ENCODE data around the gene SLC34A1.
A peak's percentile ranks its signal among the peaks of the same experiment; 100 is the strongest.

SLC34A1 gene

DNA sequence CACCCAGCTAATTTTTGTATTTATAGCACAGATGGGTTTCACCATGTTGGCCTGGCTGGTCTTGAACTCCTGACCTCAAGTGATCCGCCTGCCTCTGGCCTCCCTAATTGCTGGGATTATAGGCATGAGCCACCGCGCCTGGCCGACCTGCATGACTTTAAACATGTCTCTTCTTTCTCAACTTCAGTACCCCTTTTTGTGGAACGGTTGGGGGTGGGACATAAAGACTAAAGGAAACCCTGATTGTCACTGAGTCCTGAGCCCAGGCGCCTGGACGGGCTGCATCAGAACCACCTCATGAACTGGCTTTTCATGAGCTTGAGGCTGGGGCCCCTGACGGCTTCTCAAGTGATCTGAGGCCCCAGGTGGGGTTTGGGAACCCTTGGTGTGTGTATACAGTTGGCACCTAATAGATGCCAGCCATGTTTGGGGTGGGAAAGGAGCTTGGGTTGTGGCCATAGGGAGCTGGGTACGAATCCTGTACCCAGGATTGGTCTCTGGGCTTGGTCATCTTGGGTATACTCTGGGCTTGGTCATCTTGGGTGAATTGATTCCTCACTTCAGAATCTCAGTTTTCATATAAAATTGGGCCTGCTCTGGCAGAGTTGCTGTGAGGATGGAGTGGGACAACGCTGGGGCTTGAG, 44.5 kb downstream of the SLC34A1 start:
- TF ChIP-seq POLR2A (IDR thresholded peaks at IDR 0.05; ENCODE audit: low read depth, low read length), result no peak
- no peak for DNase-seq (ENCODE audit: insufficient read length, low spot score)
- no peak for FAIRE-seq

DNA sequence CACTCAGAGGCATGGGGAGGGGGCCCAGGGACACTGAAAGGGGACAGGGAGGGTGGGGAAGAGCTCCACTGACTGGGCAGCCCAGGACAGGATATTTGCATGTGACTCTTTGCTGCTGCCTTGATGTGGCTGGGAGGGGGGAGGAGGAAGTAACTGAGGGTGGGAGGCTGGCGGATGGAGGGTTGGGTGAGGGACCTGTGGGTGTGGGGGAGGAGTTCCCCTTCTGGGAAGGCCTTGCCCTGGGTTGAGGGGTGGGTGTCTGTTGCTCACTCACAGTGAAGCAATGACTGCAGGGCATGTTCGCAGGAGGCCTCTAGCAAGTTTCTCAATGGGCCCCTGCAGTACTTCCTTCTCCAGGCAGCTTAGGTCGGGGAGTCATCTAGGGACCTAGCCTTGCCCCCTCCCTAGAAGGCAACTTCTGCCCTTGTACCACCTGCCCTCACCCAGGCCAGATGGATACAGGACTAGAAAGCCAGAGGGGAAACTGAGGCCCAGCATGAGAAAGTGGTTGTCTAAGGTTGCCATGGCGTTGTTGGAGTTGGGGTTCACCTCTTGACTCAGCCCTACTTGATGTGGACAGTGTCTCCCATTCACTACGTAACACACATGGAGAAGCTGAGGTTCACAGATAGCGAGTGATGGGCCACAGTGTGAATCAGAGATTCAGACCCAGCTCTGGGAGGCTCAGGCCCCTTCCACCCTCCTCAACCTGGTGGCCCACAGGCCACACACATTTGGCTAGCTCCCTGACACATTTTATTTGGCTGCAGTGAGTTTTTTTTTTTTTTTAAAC, 45.2 kb downstream of the SLC34A1 start:
- no peak for TF ChIP-seq POLR2A (IDR thresholded peaks at IDR 0.05; ENCODE audit: low read depth, low read length)
- DNase-seq (ENCODE audit: insufficient read length, low spot score), result no peak
- no peak for FAIRE-seq

DNA sequence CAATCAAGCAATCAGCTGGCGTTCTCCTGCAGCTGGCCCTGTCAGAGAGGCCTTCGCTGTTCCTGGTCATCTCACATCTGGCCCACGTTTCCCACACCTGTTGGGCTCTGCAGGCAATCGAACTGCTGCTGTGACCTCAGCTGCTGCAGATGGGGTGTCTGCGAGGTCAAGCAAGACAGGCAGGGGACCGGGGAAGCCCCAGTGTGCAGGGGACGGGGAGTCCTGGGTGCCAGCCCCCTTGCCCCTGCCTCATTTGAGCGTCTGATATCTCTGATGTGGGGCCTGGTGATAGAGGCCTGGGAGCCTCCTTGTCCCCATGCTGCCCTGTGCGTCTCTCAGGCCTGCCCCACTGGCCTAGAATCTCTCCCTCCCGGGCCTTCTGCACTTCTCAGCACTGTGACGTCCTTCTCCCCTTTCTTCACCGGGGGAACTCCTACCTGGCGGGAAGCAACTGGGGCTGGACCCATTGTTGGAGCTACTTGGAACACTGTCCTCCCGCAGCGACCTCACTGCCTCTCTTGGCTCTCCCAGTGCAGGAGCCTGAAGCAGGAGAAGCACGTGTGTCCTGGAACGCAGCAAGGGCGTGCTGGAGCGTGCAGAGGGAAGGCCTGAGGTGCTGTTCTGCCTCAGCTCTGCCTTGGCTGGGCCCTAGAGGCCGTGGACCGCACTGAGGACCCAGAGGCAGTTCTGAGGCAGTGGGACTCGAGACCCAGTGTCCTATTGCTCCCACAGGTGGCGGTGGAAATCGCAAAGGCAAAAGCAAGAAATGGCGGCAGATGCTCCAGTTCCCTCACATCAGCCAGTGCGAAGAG, 46.1 kb downstream of the SLC34A1 start:
- FAIRE-seq (no peak), DNase-seq (ENCODE audit: insufficient read length, low spot score) (no peak)
- TF ChIP-seq POLR2A (IDR thresholded peaks at IDR 0.05; ENCODE audit: low read depth, low read length), result no peak

DNA sequence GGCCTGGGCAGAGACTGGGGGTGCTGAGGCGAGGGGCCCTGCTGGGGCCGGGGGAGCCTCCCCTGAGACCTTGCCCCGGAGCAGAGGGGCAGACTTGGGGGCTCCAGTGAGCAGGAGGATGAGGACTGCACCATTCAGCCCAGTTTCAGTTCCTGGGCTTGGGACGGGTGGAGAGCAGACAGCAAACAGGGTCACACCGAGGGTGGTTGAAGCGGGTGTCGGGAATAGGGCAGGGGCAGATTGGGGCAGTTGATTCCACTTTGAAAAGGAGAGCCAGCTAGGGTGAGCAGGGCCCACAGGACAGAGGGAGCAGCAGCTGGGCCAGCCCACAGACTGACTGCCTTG, 46.7 kb downstream of the SLC34A1 start:
- TF ChIP-seq POLR2A (IDR thresholded peaks at IDR 0.05; ENCODE audit: low read depth, low read length), result no peak
- no peak for DNase-seq (ENCODE audit: insufficient read length, low spot score)
- no peak for FAIRE-seq

DNA sequence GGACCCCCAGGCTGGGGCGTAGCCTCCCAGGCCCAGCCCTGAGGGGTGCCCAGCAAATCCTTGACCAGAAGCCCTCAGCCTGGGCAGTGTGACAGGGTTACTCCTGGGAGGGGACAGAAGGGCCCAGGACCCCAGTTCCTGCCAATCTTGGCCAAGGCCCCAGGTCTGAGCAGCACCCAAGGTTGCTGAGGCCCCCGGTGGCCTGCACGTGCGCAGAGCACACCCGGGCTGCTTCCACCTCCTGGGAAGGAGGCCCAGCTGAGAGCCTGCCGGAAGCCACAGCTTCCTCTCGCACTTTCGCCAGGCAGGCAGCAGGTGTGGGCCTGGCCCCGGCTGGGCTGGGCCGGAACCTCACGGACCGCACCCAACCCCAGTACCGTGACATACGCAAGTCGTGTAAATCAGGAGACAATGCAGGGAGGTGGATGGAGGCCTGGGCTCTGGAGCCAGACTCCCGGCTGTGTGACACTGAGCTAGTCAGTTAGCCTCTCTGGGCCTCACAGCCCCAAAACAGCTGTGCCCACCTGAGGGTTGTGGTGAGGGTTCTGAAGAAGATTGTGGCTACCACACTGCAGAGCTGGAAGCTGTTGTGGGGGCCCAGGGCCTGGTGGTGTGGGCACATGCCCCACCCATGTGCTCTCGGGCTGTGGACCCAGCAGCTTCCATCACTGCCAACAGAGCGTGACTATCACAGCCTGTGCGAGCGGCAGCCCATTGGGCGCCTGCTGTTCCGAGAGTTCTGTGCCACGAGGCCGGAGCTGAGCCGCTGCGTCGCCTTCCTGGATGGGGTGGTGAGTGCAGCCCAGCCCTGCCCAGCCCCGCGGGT, 47.3 kb downstream of the SLC34A1 start:
- DNase-seq (ENCODE audit: insufficient read length, low spot score), result no peak
- no peak for TF ChIP-seq POLR2A (IDR thresholded peaks at IDR 0.05; ENCODE audit: low read depth, low read length)
- no peak for FAIRE-seq

DNA sequence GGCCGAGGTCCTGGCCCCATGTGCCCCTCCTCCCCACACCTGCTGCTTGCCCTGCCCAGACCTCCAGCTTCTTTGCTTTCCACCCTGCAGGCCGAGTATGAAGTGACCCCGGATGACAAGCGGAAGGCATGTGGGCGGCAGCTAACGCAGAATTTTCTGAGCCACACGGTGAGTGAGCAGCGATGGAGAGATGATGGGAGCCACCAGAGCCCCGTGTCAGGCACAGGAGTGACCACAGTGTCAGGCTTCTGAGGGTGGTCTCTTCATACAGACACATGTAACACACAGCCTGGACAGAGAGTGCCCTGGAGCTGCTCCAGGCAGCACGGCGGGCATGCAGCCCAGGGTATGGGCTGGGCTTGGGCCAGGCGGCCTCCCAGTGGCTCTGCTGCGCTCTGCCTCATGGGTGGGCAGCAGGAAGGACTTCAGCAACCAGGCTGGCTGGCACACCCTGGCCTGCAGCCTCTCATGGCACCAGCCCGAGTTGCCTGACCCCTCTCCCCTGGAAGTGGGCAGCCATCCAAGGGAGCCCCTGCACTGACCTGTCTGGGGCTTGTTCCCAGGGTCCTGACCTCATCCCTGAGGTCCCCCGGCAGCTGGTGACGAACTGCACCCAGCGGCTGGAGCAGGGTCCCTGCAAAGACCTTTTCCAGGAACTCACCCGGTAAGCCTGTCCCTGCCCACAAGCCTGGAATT, 48.1 kb downstream of the SLC34A1 start:
- TF ChIP-seq POLR2A (IDR thresholded peaks at IDR 0.05; ENCODE audit: low read depth, low read length), result no peak
- FAIRE-seq (no peak), DNase-seq (ENCODE audit: insufficient read length, low spot score) (no peak)

DNA sequence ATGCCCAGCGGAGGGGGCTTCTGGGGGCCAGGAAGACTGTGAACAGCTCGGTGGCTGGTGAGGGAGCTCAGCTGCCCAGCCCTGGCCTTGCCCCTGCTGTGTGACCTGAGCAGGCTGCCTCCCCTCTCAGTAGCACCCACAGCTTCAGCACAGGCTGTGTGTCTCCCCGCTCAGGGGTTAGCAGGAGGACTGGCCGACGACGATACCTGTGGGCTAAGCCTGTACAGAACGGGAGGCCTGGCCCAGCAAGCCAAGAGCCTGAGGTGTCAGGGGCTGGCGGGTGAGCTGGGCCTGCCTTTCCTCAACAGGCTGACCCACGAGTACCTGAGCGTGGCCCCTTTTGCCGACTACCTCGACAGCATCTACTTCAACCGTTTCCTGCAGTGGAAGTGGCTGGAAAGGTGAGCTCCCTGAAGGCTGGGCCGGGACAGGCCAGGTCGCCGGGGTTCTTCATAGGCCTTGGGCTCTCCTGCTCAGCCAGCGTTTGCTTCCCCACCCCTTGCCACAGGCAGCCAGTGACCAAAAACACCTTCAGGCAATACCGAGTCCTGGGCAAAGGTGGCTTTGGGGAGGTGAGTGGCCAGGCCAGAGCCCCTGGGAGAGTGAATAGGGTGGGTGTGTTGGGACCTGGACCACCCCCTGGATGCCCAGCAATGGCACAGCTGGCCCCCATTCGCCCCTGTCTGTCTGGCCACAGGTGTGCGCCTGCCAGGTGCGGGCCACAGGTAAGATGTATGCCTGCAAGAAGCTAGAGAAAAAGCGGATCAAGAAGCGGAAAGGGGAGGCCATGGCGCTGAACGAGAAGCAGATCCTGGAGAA, 48.8 kb downstream of the SLC34A1 start:
- no peak for TF ChIP-seq POLR2A (IDR thresholded peaks at IDR 0.05; ENCODE audit: low read depth, low read length)
- DNase-seq (ENCODE audit: insufficient read length, low spot score), result no peak
- no peak for FAIRE-seq

DNA sequence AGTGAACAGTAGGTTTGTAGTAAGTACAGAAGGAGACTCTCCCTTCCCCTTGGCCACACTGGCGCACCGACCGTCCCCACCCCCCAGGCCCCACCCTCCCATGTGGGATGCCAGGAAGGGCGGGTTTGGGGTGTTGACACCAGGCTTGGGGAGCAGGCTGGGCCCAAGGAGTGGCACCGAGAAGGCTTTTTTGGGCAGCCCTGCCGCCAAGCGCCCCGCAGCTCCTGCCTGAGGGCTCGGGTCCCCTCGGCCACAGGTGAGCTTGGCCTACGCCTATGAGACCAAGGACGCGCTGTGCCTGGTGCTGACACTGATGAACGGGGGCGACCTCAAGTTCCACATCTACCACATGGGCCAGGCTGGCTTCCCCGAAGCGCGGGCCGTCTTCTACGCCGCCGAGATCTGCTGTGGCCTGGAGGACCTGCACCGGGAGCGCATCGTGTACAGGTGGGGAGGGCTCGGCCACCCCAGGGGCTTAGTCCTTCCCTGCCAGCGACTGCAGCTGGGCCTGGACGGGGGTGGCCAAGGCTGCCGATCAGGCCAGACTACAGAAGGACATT, 49.5 kb downstream of the SLC34A1 start:
- TF ChIP-seq POLR2A (IDR thresholded peaks at IDR 0.05; ENCODE audit: low read depth, low read length), result no peak
- no peak for DNase-seq (ENCODE audit: insufficient read length, low spot score)
- FAIRE-seq, result no peak

DNA sequence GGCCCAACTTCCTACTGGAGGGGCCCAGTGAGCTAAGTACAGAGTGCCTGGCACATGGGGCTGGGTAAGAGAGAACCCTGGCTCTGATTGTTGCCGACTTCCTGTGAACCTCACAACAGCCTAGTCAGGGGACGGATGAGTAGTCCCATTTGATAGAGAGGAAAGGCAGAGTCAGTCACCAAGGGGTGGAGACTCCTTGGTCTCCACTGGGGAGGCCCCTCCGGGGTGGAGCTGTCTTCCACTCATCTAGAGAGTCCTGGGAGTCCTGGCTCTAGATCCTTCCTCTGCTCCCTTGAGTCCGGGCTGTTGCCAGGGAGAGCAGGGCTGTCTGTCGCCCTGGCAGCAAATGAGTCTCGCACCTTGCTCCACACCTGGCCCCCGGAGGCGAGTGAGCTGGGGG, 50.2 kb downstream of the SLC34A1 start:
- TF ChIP-seq POLR2A (IDR thresholded peaks at IDR 0.05; ENCODE audit: low read depth, low read length), result no peak
- FAIRE-seq, result no peak
- peak; percentile 68 for DNase-seq (ENCODE audit: insufficient read length, low spot score)

DNA sequence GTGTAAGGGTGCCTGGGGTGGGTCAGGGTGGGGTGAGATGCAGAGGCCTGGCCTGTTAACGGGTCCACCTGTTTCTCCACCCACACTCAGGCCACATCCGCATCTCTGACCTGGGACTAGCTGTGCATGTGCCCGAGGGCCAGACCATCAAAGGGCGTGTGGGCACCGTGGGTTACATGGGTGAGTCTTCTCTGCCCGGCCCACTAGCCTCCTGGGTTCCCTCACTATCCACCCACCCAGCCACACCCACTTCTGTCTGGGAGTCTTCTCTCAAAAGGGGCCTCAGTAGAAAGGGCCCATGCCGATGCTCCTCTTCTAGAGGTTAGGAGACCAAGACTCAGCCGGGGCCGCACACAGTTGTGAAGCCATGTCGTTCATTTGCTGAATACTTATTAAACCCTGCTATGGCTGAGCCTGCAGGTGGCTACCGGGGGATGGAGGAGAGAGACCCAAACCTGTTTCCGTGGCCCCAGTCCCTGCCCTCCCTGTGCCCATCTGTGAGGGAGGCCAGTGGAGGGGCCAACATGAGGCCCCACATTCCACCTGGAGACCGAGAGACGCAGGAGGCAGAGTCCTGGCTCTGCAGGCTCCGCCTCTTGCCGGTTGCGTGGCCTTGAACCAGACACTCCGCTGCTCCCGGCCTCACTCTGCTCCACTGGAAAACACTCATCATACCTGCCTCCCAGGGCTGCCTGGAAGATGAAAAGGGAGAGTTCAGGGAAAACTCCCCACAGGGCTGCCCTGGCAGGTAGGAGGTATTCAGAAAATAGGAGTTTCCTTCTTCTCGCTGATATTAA, 50.9 kb downstream of the SLC34A1 start:
- FAIRE-seq (no peak), DNase-seq (ENCODE audit: insufficient read length, low spot score) (no peak)
- no peak for TF ChIP-seq POLR2A (IDR thresholded peaks at IDR 0.05; ENCODE audit: low read depth, low read length)

DNA sequence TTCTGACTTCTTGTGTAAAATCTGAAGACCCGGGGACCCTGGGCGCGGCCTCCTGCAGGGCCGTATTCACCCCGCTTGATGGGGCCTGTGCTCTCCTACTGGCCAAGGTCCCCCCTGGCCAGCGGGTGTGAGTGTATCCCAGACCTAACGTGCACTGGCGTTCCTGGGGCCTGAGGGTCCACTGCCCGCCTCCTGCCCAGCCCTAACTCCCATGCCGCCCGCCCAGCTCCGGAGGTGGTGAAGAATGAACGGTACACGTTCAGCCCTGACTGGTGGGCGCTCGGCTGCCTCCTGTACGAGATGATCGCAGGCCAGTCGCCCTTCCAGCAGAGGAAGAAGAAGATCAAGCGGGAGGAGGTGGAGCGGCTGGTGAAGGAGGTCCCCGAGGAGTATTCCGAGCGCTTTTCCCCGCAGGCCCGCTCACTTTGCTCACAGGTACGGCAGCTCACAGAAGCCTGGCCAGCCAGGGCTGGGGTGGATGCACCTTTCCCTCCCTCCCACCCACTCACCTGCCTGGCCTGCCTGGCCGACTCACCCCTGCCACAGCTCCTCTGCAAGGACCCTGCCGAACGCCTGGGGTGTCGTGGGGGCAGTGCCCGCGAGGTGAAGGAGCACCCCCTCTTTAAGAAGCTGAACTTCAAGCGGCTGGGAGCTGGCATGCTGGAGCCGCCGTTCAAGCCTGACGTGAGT, 51.8 kb downstream of the SLC34A1 start:
- no peak for TF ChIP-seq POLR2A (IDR thresholded peaks at IDR 0.05; ENCODE audit: low read depth, low read length)
- FAIRE-seq (no peak), DNase-seq (ENCODE audit: insufficient read length, low spot score) (no peak)
